ENCODE measurements around the gene GSE1.
A peak's percentile ranks its signal among the peaks of the same experiment; 100 is the strongest.

Gene GSE1

GRCh38 chr16:85686912-85687591 lies 73.9 kb downstream of the GSE1 start:
- no peak for DNase-seq

- no peak for DNase-seq
Observed at GRCh38 chr16:85687651-85688471, 74.7 kb downstream of the GSE1 start.

GRCh38 chr16:85688586-85689284 lies 75.6 kb downstream of the GSE1 start, which contains the start of gene GINS2:
Gene GINS2, minus strand, starts transcription at chr16:85688954. Its CDS starts 56 bp downstream, at chr16:85688898.
- DNase-seq, result peak; percentile 87

- peak; percentile 57 for DNase-seq
Observed at GRCh38 chr16:85689285-85689949, 76.3 kb downstream of the GSE1 start.

- no peak for DNase-seq
Observed at GRCh38 chr16:85689950-85690320, 76.8 kb downstream of the GSE1 start.

GRCh38 chr16:85690469-85691064 lies 77.4 kb downstream of the GSE1 start:
- peak; percentile 61 for DNase-seq

GRCh38 chr16:85695196-85696128 lies 82.3 kb downstream of the GSE1 start:
- no peak for DNase-seq

GRCh38 chr16:85696781-85697180 lies 83.7 kb downstream of the GSE1 start:
- no peak for DNase-seq

- peak; percentile 38 for DNase-seq
Observed at GRCh38 chr16:85697431-85697830, 84.3 kb downstream of the GSE1 start.

GRCh38 chr16:85698459-85698891 lies 85.4 kb downstream of the GSE1 start:
- no peak for DNase-seq

- no peak for DNase-seq
Observed at GRCh38 chr16:85698935-85699558, 85.9 kb downstream of the GSE1 start.

- no peak for DNase-seq
Observed at GRCh38 chr16:85699628-85700027, 86.5 kb downstream of the GSE1 start.

- DNase-seq, result no peak
Observed at GRCh38 chr16:85704011-85704410, 90.9 kb downstream of the GSE1 start.

GRCh38 chr16:85704900-85705846 lies 92.1 kb downstream of the GSE1 start:
- no peak for DNase-seq

GRCh38 chr16:85706449-85707034 lies 93.4 kb downstream of the GSE1 start:
- DNase-seq, result no peak

GRCh38 chr16:85707528-85708095 lies 94.5 kb downstream of the GSE1 start:
- DNase-seq, result peak; percentile 65

- no peak for DNase-seq
Observed at GRCh38 chr16:85708338-85708737, 95.2 kb downstream of the GSE1 start.

- DNase-seq, result peak; percentile 58
Observed at GRCh38 chr16:85709766-85710585, 96.9 kb downstream of the GSE1 start.
